ENCODE results near the gene OR4X1.

DNA sequence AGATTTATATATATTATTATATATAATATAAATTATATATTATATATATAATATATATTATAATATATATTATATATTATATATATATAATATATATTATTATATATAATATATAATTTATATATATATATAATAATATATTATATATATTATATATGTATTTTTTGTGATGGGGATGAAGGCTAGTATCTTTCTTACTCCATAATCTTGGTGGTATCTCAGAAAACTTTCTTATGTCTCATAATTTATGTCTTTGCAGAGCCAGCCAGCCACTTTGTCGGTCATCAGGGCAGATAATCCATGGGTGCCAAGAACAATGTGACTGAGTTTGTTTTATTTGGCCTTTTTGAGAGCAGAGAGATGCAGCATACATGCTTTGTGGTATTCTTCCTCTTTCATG, 42.3 kb downstream of the OR4X1 start, which contains the start of gene OR4S1:
- no peak for TF ChIP-seq CTCF (IDR thresholded peaks at IDR 0.05)
- no peak for TF ChIP-seq EP300 (IDR thresholded peaks at IDR 0.05; ENCODE audit: low read depth)
- no peak for TF ChIP-seq POLR2A (IDR thresholded peaks at IDR 0.05)
- TF ChIP-seq POLR2AphosphoS5 (IDR thresholded peaks at IDR 0.05): no peak
